K562 (cell line): ENCODE measurements around the gene SYMPK. TPM values are rescaled to one million over a fixed set of nuclear protein-coding genes. Genes with fewer than 3 reads are reported as not detected.

Experiments used
- HDAC1 ChIP-seq, 2 experiments: fragments of 450-650 bp; IDR thresholded peaks; 2 replicates each; pipeline ENCODE4 v1.6.1; 2016 to 2017; ENCODE audit warnings: inconsistent platforms in 1 of 2, mild to moderate bottlenecking in 1 of 2, moderate library complexity in 1 of 2
- HDGF ChIP-seq: fragments of 450-650 bp; IDR thresholded peaks from 2 replicates; pipeline ENCODE4 v1.6.1; 2016
- NR2C2 ChIP-seq, 2 experiments: fragments of 200-800 bp in 1 of 2; sonication (Bioruptor generic) in 1 of 2; sonication (generic) in 1 of 2; formaldehyde crosslinking in 1 of 2; IDR thresholded peaks; 2 replicates each; pipeline versions ENCODE4 v1.6.1 to v1.8.0; 2016 to 2022; ENCODE audit warnings: mild to moderate bottlenecking in 1 of 2, missing compliant biosample characterization in 1 of 2, missing genetic modification characterization in 1 of 2, missing genetic modification reagents in 1 of 2
- NR3C1 ChIP-seq: sonication (generic); formaldehyde crosslinking; IDR thresholded peaks from 2 replicates; pipeline ENCODE4 v1.8.1; 2022; ENCODE audit warnings: missing genetic modification reagents
- RAD21 ChIP-seq, 2 experiments: fragments of 250-450 bp in 1 of 2; fragments of 450-650 bp in 1 of 2; sonication (Bioruptor Pico) in 1 of 2; formaldehyde crosslinking in 1 of 2; IDR thresholded peaks in 1 of 2; conservative IDR thresholded peaks in 1 of 2; 2 replicates each; pipeline versions ENCODE4 v1.4.0 to v1.8.0; 2020 to 2022; ENCODE audit warnings: mild to moderate bottlenecking in 2 of 2, moderate library complexity in 1 of 2
- SIN3B ChIP-seq: fragments of 450-650 bp; IDR thresholded peaks from 2 replicates; pipeline ENCODE4 v1.6.1; 2017; ENCODE audit warnings: low read depth, mild to moderate bottlenecking, moderate library complexity
- SMC3 ChIP-seq: conservative IDR thresholded peaks from 2 replicates; pipeline ENCODE4 v1.6.1; 2011; ENCODE audit warnings: low read depth, low read length, improper control_type of control experiment; ENCODE audit not compliant: insufficient read depth
- ZNF143 ChIP-seq: sonication (generic); formaldehyde crosslinking; IDR thresholded peaks from 2 replicates; pipeline ENCODE4 v1.9.0; 2022; ENCODE audit warnings: mild to moderate bottlenecking, missing genetic modification reagents
- polyA plus RNA-seq, 8 experiments: library from polyadenylated mRNA; depleted of rRNA in 4 of 8; stranded (reverse) in 5 of 8; unstranded in 3 of 8; fragments of >200 nt; fragmentation: Nextera tagmentation in 2 of 8; fragmentation: Illumina TruSeq in 1 of 8; extraction: Ambion mirVana in 2 of 8; extraction: Trizol in 1 of 8; gene quantifications; 2 replicates each; pipeline versions ENCODE4 v1.2.1 to v1.2.3, GENCODE V29; 2011 to 2014; ENCODE audit warnings: inconsistent platforms in 1 of 8, missing spikeins in 1 of 8
- total RNA-seq, 7 experiments: library from RNA; depleted of rRNA in 6 of 7; stranded (reverse); fragments of >200 nt in 6 of 7; fragmentation: Illumina TruSeq in 2 of 7; extraction: Trizol in 2 of 7; gene quantifications; 2 replicates each; pipeline versions ENCODE4 v1.2.1 to v1.2.3, GENCODE V29; 2011 to 2021; ENCODE audit warnings: low replicate concordance in 1 of 7
- TF ChIP-seq, protein P1 (sequence below): fragments of 450-650 bp; IDR thresholded peaks from 2 replicates; pipeline ENCODE4 v1.6.1; 2016; ENCODE audit warnings: mild to moderate bottlenecking

Gene SYMPK
- total and polyA plus RNA-seq, 9 of the 15 experiments (the other 6 are each of a cell fraction or from before 2014, with no cell fraction given): 0.73 to 95.5 (median 58.4) TPM

DNA sequence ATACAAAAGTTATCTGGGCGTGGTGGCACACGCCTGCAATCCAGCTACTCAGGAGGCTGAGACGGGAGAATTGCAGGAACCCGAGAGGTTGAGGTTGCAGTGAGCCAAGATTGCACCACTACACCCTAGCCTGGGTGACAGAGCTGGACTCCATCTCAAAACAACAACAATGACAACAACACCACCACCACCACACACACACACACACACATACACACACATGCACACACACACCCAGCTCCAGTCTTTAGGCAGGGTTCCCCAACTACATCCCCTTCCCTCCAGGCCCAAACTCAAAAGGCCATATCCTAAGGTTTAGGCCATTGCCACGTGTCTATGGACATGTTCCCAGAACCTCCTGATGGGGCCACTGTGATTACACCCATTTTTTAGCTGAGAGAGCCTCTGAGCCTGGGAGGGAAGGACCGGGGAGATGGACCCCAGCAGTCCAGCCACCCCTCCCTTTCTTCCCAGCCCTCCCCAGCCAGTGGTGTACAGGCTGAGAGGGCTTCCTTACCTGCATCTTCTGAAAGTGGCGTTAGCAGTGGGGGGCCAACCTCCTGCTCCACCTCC is 61.3 kb downstream of the SYMPK start (continued):
- TF ChIP-seq NR2C2 (CRISPR knock-in tag; IDR thresholded peaks at IDR 0.05) (no peak), NR2C2 (tag; IDR thresholded peaks at IDR 0.05) (no peak), SIN3B (no peak), HDGF (peak; percentile 63; the same call in 1 of the 2 replicates), SMC3 (no peak), HDAC1 (IDR thresholded peaks at IDR 0.05) (peak in 1 of 2 experiments; percentile 43; a peak in 1 of 4 replicates), NR3C1 (no peak), ZNF143 (no peak), RAD21 (CRISPR knock-in tag; conservative IDR thresholded peaks at IDR 0.05 in 1 of 2, IDR thresholded peaks at IDR 0.05 in 1 of 2) (0 out of 4 replicates have a peak, but pooled peaks of 1 of the 2 experiments have one; percentile 19)
- TF ChIP-seq, protein P1, sequence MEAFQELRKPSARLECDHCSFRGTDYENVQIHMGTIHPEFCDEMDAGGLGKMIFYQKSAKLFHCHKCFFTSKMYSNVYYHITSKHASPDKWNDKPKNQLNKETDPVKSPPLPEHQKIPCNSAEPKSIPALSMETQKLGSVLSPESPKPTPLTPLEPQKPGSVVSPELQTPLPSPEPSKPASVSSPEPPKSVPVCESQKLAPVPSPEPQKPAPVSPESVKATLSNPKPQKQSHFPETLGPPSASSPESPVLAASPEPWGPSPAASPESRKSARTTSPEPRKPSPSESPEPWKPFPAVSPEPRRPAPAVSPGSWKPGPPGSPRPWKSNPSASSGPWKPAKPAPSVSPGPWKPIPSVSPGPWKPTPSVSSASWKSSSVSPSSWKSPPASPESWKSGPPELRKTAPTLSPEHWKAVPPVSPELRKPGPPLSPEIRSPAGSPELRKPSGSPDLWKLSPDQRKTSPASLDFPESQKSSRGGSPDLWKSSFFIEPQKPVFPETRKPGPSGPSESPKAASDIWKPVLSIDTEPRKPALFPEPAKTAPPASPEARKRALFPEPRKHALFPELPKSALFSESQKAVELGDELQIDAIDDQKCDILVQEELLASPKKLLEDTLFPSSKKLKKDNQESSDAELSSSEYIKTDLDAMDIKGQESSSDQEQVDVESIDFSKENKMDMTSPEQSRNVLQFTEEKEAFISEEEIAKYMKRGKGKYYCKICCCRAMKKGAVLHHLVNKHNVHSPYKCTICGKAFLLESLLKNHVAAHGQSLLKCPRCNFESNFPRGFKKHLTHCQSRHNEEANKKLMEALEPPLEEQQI: no peak
- TF ChIP-seq, all 486 proteins: peak for 18
